HepG2 (cell line): ENCODE data around the gene IGF2BP1. TPM values are rescaled to one million over a fixed set of nuclear protein-coding genes. Genes with fewer than 3 reads are reported as not detected.

Source experiments
- ATF3 ChIP-seq: sonication (generic); formaldehyde crosslinking; IDR thresholded peaks from 2 replicates; pipeline ENCODE4 v1.4.0; 2020; ENCODE audit warnings: missing genetic modification reagents
- BATF2 ChIP-seq: sonication (generic); formaldehyde crosslinking; IDR thresholded peaks from 2 replicates; pipeline ENCODE4 v1.8.0; 2022; ENCODE audit warnings: mild to moderate bottlenecking, missing genetic modification reagents, moderate library complexity
- CREB3 ChIP-seq: sonication (generic); formaldehyde crosslinking; IDR thresholded peaks from 2 replicates; pipeline ENCODE4 v1.5.0; 2020; ENCODE audit warnings: missing genetic modification reagents
- FIP1L1 ChIP-seq: fragments of 200-400 bp; formaldehyde crosslinking; IDR thresholded peaks from 2 replicates; pipeline ENCODE4 v1.6.1; 2018; ENCODE audit warnings: low read depth, mild to moderate bottlenecking, low read length, moderate library complexity, borderline replicate concordance; ENCODE audit not compliant: insufficient read depth
- GMEB1 ChIP-seq: sonication (generic); formaldehyde crosslinking; IDR thresholded peaks from 2 replicates; pipeline ENCODE4 v1.5.1; 2020; ENCODE audit warnings: missing genetic modification reagents, mild to moderate bottlenecking, borderline replicate concordance
- HMGXB3 ChIP-seq: sonication (generic); formaldehyde crosslinking; IDR thresholded peaks from 2 replicates; pipeline ENCODE4 v1.4.0; 2020; ENCODE audit warnings: missing genetic modification reagents, borderline replicate concordance
- KAT7 ChIP-seq: IDR thresholded peaks from 2 replicates; pipeline ENCODE4 v1.6.1; 2018; ENCODE audit warnings: borderline replicate concordance, missing compliant biosample characterization
- NCOA5 ChIP-seq: sonication (generic); formaldehyde crosslinking; IDR thresholded peaks from 2 replicates; pipeline ENCODE4 v1.4.0; 2020; ENCODE audit warnings: missing genetic modification reagents
- NR2F2 ChIP-seq: IDR thresholded peaks from 2 replicates; pipeline ENCODE4 v1.6.1; 2012; ENCODE audit warnings: low read depth, inconsistent platforms, borderline replicate concordance
- PAF1 ChIP-seq: IDR thresholded peaks from 2 replicates; pipeline ENCODE4 v1.6.1; 2016; ENCODE audit warnings: missing genetic modification reagents, missing compliant biosample characterization
- PRDM15 ChIP-seq: sonication (generic); formaldehyde crosslinking; IDR thresholded peaks from 2 replicates; pipeline ENCODE4 v1.4.0; 2020; ENCODE audit warnings: missing genetic modification reagents
- SIX1 ChIP-seq: sonication (generic); formaldehyde crosslinking; IDR thresholded peaks from 2 replicates; pipeline ENCODE4 v1.4.0; 2020; ENCODE audit warnings: missing genetic modification reagents, borderline replicate concordance
- SRSF4 ChIP-seq: fragments of 200-400 bp; formaldehyde crosslinking; IDR thresholded peaks from one replicate; pipeline ENCODE4 v1.6.1; 2018; ENCODE audit warnings: mild to moderate bottlenecking, low read depth, low read length, moderate library complexity; ENCODE audit not compliant: poor library complexity, severe bottlenecking
- TOE1 ChIP-seq: sonication (generic); formaldehyde crosslinking; IDR thresholded peaks from 2 replicates; pipeline ENCODE4 v1.4.0; 2020; ENCODE audit warnings: mild to moderate bottlenecking, missing genetic modification reagents
- ZBTB20 ChIP-seq: sonication (generic); formaldehyde crosslinking; IDR thresholded peaks from 2 replicates; pipeline ENCODE4 v1.8.1; 2023; ENCODE audit warnings: missing genetic modification reagents, low read depth, mild to moderate bottlenecking, borderline replicate concordance
- ZNF282 ChIP-seq: fragments of 450-650 bp; IDR thresholded peaks from 2 replicates; pipeline ENCODE4 v1.6.1; 2018; ENCODE audit not compliant: partially characterized antibody
- ZNF644 ChIP-seq: IDR thresholded peaks from 2 replicates; pipeline ENCODE4 v1.6.1; 2016; ENCODE audit warnings: low read depth
- polyA plus RNA-seq, 8 experiments: library from polyadenylated mRNA; depleted of rRNA in 3 of 8; stranded (reverse) in 7 of 8; unstranded in 1 of 8; fragments of >200 nt; fragmentation: Illumina TruSeq in 4 of 8; extraction: Trizol in 4 of 8; gene quantifications; 2 replicates each; pipeline versions ENCODE4 v1.2.1 to v1.2.3, GENCODE V29; 2011 to 2016; ENCODE audit warnings: low read depth in 4 of 8, missing spikeins in 1 of 8, mixed read lengths in 1 of 8; ENCODE audit not compliant: insufficient read depth in 1 of 8
- total RNA-seq, 5 experiments: library from RNA; depleted of rRNA; stranded (reverse); fragments of >200 nt; fragmentation: Illumina TruSeq; extraction: Trizol; gene quantifications; 2 replicates each; pipeline ENCODE4 v1.2.3, GENCODE V29; 2016; ENCODE audit warnings: low read depth in 1 of 5

The IGF2BP1 gene
- total and polyA plus RNA-seq, 2 of the 13 experiments (the other 11 are each of a cell fraction or from before 2014, with no cell fraction given) = 29.7 to 75.1 TPM

GRCh38 chr17:48997103-48997826 lies at the start of gene IGF2BP1 (continued):
- TF ChIP-seq GMEB1 = no peak
- TF ChIP-seq HMGXB3 (CRISPR knock-in tag) = no peak
- TF ChIP-seq ATF3 (CRISPR knock-in tag) = no peak
- TF ChIP-seq PRDM15 (CRISPR knock-in tag) = no peak
- TF ChIP-seq ZBTB20 (CRISPR knock-in tag) = 0 out of 2 replicates have a peak, but pooled peaks have one; percentile 1
- TF ChIP-seq SIX1 (CRISPR knock-in tag) = no peak
- no peak for TF ChIP-seq ZNF644 (CRISPR knock-in tag)
- TF ChIP-seq CREB3 (CRISPR knock-in tag) = peak; percentile 90; the same call in 1 of the 2 replicates
- no peak for TF ChIP-seq SRSF4
- TF ChIP-seq FIP1L1 = no peak
- no peak for TF ChIP-seq BATF2 (CRISPR knock-in tag)
- TF ChIP-seq PAF1 (CRISPR knock-in tag) = no peak; the same call in 1 of the 2 replicates
- TF ChIP-seq NCOA5 (CRISPR knock-in tag) = no peak
- TF ChIP-seq NR2F2 = no peak
- TF ChIP-seq ZNF282 = no peak
- TF ChIP-seq TOE1 (CRISPR knock-in tag) = no peak; the same call in 1 of the 2 replicates
- TF ChIP-seq KAT7 (CRISPR knock-in tag) = peak; percentile 98
